Measurements from ENCODE around the gene NT5C3B. TPM values are rescaled to one million over a fixed set of nuclear protein-coding genes. Genes with fewer than 3 reads are reported as not detected.
"Not testable (repeated sequence)": the region's sequence is repeated elsewhere in the genome, so short reads cannot be mapped to it uniquely, and the experiment has no call there.

Gene NT5C3B
- total RNA-seq, 4 donors from 2014 or later: 17.7 to 35.1 (median 25.9) TPM

DNA sequence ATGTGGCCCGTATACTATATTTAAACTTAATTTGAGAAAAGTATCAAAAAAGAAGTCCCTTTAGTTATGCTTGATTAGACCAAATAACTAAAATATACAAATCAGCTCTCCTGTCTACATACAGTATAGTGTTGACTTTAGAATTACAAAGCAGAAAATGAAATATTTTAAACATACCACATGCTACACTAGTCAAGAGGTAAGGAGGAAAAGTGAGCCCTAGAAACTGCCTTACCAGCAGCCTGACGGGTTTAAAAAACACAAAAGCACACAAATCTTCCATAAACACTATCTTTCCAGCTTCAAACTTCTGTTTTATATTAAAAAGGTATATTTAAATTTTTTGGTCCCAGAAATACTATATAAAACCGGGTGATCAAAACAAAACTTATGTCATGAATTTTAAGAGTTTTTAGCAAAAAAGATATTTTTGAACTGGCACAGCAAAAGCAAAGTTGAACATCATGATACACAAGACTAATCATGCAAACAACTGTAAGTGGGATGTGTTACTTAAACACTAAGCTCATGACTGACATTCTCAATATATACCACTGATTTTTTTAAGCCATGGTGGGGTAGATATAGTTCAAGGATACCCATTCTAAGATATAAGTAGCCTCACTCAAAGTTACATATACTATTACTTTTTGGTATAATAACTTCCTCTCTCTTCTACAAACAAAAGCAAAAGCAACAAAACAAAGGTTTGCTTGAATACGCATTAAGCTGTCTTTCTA, 13.4 kb upstream of the NT5C3B start:
- 77% methylated on average over 4 of the region's 4 CpGs for WGBS, 2 donors
- TF ChIP-seq, protein P1, sequence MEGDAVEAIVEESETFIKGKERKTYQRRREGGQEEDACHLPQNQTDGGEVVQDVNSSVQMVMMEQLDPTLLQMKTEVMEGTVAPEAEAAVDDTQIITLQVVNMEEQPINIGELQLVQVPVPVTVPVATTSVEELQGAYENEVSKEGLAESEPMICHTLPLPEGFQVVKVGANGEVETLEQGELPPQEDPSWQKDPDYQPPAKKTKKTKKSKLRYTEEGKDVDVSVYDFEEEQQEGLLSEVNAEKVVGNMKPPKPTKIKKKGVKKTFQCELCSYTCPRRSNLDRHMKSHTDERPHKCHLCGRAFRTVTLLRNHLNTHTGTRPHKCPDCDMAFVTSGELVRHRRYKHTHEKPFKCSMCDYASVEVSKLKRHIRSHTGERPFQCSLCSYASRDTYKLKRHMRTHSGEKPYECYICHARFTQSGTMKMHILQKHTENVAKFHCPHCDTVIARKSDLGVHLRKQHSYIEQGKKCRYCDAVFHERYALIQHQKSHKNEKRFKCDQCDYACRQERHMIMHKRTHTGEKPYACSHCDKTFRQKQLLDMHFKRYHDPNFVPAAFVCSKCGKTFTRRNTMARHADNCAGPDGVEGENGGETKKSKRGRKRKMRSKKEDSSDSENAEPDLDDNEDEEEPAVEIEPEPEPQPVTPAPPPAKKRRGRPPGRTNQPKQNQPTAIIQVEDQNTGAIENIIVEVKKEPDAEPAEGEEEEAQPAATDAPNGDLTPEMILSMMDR (IDR thresholded peaks at IDR 0.05): no peak
- no peak for TF ChIP-seq POLR2A (IDR thresholded peaks at IDR 0.05)

DNA sequence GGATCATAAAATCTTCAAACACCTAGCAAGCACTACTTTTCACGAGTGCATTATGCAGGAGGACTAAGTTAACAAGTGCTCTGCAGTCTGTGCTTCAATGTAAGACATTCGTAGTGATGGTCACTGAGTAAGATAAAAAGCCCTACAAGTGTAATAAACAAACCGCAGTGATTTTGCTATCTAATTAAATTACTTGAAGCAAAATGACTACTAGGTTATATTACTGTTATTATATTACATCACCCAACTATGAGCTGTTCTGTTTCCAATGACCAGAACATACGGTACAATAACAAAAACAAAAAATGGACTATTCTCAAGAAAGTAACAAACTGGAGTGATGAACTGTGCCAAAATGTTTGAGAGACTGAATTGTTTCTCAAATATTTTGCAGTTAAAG, 12.8 kb upstream of the NT5C3B start:
- H3K4me3 ChIP-seq (ENCODE audit: low read depth, poor library complexity, severe bottlenecking): no peak overlapping the region
- no peak for DNase-seq (ENCODE audit: low spot score in 2 of 2)
- intact Hi-C loops (cut with DNase I; ENCODE audit: low total_unique reads): no loop called here
- TF ChIP-seq, protein P1 (IDR thresholded peaks at IDR 0.05): no peak
- no peak for TF ChIP-seq POLR2A (IDR thresholded peaks at IDR 0.05)
- 65 to 79% methylated on average over 4 of the region's 4 CpGs for WGBS, 2 donors

More for the DNA sequence above, 13.4 kb upstream of the NT5C3B start:
- H3K4me3 ChIP-seq (ENCODE audit: low read depth, poor library complexity, severe bottlenecking): no peak overlapping the region
- DNase-seq (ENCODE audit: low spot score in 2 of 2): no peak
- intact Hi-C loops (cut with DNase I; ENCODE audit: low total_unique reads): no loop called here

DNA sequence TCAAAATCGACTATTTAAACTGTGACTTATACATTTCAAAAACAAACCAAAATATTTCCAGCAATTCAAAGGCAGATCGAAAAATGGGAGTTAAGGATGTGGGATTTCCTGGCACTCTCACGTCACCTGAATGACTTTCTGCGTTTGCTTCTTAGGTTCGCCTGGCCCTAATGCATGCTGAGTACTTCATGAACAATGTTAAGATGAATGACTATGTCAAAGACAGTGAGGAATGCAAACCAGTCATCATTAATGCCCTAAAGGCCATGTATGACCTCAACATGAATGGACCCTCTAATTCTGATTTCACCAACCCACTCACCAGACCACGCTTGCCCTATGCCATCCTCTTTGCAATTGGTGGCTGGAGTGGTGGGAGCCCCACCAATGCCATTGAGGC, 8.9 kb upstream of the NT5C3B start:
- WGBS, 2 donors: 92 to 99% methylated on average over 6 of the region's 6 CpGs
- intact Hi-C loops (cut with DNase I; ENCODE audit: low total_unique reads): no loop called here
- H3K4me3 ChIP-seq (ENCODE audit: low read depth, poor library complexity, severe bottlenecking): no peak overlapping the region
- no peak for TF ChIP-seq POLR2A (IDR thresholded peaks at IDR 0.05)
- TF ChIP-seq, protein P1 (IDR thresholded peaks at IDR 0.05): no peak
- DNase-seq (ENCODE audit: low spot score in 2 of 2): no peak

DNA sequence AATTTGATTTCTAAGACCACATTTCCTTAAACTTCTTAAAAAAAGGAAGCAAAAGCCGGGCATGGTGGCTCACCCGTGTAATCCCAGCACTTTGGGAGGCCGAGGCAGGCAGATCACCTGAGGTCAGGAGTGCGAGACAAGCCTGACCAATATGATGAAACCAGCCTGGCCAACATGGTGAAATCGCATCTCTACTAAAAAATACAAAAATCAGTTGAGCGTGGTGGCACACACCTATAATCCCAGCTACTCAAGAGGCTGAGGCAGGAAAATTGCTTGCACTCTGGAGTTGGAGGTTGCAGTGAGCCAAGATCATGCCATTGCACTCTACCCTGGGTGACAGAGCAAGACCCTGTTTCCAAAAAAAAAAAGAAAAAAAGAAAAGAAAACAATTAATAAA, 4.7 kb upstream of the NT5C3B start:
- H3K4me3 ChIP-seq (ENCODE audit: low read depth, poor library complexity, severe bottlenecking); intact Hi-C loops (cut with DNase I; ENCODE audit: low total_unique reads); DNase-seq (ENCODE audit: low spot score in 2 of 2): not testable (repeated sequence)
- 93% methylated on average over 6 of the region's 6 CpGs for WGBS, 2 donors

DNA sequence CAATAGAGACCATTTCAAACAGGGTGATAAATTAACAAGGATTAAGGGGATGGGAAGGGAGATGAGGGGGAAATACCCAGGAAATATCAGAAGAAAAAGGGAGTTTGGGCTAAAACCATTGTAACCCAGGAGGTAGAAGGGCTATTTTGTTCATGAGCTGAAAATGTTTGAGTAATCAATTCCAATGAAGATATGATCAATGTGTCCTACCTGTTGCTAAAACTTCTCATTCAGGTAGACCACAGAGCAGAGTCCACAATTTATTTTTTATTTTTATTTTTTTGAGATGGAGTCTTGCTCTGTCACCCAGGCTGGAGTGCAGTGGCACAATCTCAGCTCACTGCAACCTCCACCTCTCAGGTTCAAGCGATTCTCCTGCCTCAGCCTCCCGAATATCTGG, 3.4 kb upstream of the NT5C3B start:
- 93 to 98% methylated on average over 2 of the region's 2 CpGs for WGBS, 2 donors
- intact Hi-C loops (cut with DNase I; ENCODE audit: low total_unique reads); DNase-seq (ENCODE audit: low spot score in 2 of 2); H3K4me3 ChIP-seq (ENCODE audit: low read depth, poor library complexity, severe bottlenecking): not testable (repeated sequence)

DNA sequence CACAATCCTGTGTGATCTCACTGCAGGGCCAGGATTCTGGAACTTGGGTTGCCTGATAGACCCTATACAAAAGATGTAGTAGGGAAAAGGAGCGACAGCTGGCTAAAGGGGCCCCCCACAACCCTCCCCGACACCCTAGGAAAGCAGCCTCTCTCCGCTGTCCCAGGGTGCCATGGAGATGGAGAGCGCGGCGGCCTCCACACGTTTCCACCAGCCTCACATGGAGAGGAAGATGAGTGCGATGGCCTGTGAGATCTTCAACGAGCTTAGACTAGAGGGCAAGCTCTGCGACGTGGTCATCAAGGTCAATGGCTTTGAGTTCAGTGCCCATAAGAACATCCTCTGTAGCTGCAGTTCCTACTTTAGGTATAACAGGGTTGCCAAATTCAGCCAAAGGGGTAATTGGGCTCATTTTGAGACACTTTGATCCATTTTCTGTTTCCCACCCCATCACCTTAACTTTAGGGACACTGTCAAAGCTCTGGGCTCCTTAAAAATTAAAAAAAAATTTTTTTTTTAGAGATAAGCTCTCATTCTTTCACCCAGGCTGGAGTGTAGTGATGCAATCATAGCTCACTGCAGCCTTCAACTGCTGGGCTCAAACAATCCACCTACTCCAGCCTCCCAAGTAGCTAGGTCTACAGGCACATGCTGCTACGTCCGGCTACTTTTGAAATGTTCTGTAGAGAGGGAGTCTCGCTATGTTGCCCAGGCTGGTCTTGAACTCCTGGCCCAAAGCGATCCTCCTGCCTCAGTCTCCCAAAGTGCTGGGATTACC, 1.9 kb upstream of the NT5C3B start, which contains the start of gene KLHL10:
Gene KLHL10 (plus strand): TSS at position 65 of the 778 bp plus-strand sequence. CDS start 108 bp downstream, at position 173.
- no peak for DNase-seq (ENCODE audit: low spot score in 2 of 2)
- intact Hi-C loops (cut with DNase I; ENCODE audit: low total_unique reads): no loop called here
- H3K4me3 ChIP-seq (ENCODE audit: low read depth, poor library complexity, severe bottlenecking): no peak within 1 kb of the TSS
- no peak for TF ChIP-seq POLR2A (IDR thresholded peaks at IDR 0.05)
- TF ChIP-seq, protein P1 (IDR thresholded peaks at IDR 0.05): no peak
- 96 to 97% methylated on average over 15 of the region's 15 CpGs for WGBS, 2 donors

All from lower leg skin (tissue), 4 donors.